Putamen (tissue), 1 donor: ENCODE measurements around the gene SULT1A1.
"Not testable (repeated sequence)": the region's sequence is repeated elsewhere in the genome, so short reads cannot be mapped to it uniquely, and the experiment has no call there.

Experiments used
- DNase-seq: peaks from one replicate; pipeline ENCODE4 v3.0.0-alpha.2; 2016; ENCODE audit warnings: low spot score

The SULT1A1 gene

GRCh38 chr16:28608867-28609596, 812 bp downstream of the SULT1A1 start:
- DNase-seq, result not testable (repeated sequence)

- not testable (repeated sequence) for DNase-seq
These were observed 1.4 kb downstream of the SULT1A1 start for GRCh38 chr16:28608496-28608808.

GRCh38 chr16:28607681-28608495, 2.0 kb downstream of the SULT1A1 start:
- DNase-seq, result not testable (repeated sequence)

- DNase-seq, result no peak
These were observed 2.7 kb downstream of the SULT1A1 start for GRCh38 chr16:28607116-28607623.

DNA sequence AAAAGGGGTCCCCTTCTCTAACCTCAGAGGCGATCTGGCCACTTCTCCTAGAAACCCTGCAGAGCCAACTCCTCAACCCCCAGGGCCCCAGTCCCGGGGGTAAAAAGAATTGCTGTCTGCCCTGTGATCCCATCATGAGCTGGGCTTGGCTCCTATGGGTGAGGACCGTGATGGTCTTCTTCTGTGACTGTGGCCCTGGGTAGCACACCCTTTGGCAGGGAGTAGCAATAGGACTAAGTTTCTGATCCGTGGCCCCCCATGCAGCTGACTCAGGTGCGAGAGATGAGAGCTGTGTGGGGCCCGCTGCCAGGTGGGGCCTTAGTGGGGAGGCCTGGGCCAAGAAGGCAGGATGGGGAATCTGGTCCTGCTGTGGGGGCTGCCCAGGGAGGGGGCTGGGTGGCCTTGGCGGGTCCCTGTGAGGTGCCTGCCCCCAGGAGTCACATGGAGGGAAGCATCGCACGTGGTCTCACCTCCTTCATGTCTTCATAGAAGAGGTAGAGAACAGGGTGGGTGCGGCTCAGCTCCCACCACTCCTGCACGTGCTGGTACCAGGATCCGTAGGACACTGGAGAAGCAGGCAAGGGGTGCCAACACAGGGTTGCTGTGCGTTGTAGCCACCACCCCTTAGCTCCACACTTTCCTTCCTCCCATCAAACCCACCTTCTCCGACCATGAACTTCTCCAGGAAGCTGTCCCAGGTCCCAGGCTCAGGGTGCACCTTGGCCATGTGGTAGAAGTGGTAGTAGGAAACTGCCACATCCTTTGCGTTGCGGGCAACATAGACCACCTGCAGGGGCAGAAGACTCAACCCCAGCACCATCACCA, 3.3 kb downstream of the SULT1A1 start:
- DNase-seq, result no peak

- DNase-seq, result no peak
These were observed 5.7 kb downstream of the SULT1A1 start for GRCh38 chr16:28604186-28604565.

- DNase-seq, result no peak
These were observed 6.3 kb downstream of the SULT1A1 start for GRCh38 chr16:28603381-28604185.

DNA sequence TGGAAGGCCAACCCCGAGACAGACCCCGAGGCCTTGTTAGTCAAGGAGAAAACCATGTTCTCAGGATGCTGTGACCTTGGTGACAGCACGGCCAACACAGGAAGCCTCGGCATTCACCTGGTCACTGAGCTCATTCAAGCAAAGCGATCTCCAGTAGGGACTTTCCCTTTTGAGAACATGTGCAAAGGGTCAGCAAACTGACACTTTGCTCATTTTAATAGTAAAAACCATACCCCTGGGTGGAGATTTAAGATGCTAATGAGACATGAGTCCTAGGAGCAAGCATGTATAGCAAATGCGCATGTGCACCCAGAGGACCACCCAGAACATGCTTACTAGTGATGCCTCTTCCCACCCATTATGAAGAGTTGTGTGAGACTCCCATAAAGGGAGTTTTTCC, 7.3 kb downstream of the SULT1A1 start:
- DNase-seq, result no peak

- DNase-seq, result not testable (repeated sequence)
These were observed 7.8 kb downstream of the SULT1A1 start for GRCh38 chr16:28602062-28602461.

- not testable (repeated sequence) for DNase-seq
These were observed 8.3 kb downstream of the SULT1A1 start for GRCh38 chr16:28601589-28601988.

- DNase-seq, result not testable (repeated sequence)
These were observed 8.9 kb downstream of the SULT1A1 start for GRCh38 chr16:28600965-28601364.

DNA sequence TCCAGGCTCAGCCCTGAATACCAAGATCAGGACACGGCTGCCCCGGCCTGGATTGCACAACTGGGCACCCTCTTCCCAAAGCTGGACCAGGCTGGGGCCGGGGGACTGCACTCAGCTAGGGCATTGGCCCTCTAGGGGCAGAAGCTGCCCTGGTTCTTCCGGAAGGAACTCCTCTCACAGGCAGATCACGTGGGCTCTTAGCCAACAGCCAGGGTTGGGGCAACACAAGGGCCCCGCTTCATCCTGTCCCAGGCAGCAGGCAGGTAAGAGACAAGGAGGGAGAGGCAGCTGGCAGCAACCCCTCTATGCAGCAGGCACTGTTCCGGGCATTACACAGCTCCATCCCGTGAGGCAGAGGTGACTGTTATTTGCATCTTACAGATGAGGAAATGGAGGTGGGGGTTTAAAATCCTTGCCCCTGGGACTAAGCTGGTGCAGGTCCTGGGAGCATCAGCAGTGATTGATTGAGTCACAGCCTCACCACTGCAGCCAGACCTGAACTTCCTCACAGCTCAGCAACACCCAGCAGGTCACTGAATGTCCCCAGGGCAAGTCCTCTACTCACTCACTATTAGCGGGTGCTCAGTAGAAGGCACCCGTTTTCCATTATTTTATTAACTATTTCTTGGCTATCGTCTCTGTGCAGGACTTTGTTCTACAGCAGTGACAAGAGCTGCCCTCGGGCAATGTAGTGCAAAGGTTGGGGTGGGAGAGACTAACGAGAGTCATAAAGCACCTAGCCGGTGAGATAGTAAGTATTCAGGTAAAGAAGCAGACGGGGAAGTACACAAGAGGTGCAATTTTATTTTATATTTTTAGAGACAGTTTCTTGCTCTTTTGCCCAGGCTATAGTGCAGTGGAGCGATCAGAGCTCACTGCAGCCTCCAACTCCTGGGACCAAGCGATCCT, 10.2 kb downstream of the SULT1A1 start:
- DNase-seq, result not testable (repeated sequence)

DNA sequence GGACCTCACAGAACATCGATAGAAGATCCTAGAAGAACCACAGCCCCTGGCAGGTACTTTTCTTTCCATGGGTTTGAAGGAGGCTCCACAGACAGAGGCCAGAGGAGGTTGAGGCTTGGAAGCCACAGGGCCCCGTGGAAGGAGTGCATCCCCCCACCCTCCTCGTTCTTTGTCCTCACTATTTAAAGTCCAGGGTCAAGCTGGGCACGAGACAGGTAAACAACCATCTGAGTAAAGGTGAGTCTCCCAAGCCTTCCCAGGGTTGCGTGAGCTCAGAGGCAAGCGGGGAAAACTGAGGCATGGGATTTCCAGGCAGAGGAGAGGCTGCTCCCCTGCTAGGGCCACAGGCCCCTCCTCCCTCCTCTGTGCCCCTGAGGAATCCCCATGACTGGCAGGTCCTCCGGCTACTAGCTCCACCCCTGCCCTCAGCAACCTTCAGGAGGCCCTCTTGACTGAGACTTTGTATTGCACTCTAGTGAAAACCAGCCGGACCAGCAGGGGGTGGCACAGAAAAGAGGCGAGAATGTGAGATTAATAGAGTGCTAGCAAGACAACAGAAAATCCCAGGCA, 12.1 kb downstream of the SULT1A1 start:
- DNase-seq, result no peak

DNA sequence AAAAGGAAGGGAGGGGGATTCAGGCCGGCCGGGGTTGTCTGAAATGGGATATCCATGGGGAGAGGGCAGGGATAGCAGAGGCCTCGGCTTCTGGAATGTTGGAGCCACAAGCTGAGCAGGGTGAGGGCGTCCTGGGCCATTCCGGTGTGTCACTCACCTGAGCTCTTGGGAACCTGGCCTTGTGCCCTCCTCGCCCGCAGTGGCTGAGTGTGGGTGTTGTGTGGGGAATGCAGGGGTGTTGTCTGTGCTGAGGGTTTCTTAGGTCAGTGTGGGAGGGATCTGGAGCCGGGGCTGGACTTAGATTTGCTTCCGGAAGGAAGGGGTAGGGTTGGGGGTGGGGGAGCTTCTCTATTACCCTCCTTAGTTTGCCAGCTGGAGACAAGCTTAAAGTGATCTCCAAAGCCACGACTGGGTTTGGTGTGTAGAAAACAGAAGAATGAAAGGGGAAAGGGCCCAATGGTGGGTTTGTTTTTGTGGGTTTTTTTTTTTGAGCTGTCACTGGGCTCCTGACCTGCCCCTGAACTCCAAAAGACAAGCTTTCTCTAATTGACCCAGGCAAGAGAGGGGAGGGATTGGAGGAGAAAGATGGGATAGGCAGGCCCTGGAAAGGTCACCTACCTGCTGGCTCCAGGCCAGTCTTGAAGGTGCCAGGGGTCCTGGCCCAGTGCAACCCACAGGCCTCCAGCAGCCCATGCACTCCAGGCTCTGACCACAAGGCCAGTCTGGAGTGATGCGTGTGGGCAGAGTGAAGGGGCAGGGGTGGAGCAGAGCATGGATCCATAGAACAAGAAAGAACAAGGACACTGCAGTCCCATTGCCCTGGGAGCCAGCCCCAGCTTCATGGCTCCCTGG, 12.8 kb downstream of the SULT1A1 start, which contains the start of gene SULT1A2:
TSS of gene SULT1A2 (minus strand) at position 211 of the 852 bp plus-strand sequence. CDS start 1,120 bp downstream, outside the sequence.
- DNase-seq, result no peak

GRCh38 chr16:28596115-28596630, 13.7 kb downstream of the SULT1A1 start:
- DNase-seq, result no peak

GRCh38 chr16:28595451-28595850, 14.4 kb downstream of the SULT1A1 start:
- not testable (repeated sequence) for DNase-seq

- no peak for DNase-seq
These were observed 16.8 kb downstream of the SULT1A1 start for GRCh38 chr16:28592979-28593553.

DNA sequence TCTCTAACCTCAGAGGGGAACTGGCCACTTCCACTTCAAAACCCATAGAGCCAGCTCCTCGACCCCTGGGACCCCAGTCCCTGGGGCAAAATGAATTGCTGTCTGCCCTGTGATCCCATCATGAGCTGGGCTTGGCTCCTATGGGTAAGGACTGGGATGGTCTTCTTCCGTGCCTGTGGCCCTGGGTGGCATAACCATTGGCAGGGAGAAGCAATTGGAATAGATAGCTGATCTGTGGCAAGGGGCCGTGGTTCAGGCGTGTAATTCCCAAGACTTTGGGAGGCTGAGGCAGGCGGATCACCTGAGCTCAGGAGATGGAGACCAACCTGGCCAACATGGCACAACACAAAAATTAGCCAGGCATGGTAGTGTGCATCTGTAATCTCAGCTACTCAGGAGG, 17.3 kb downstream of the SULT1A1 start:
- DNase-seq, result no peak
